Lung microvascular endothelial cell (primary cell): Measurements from ENCODE around the gene NPFFR1. TPM values are rescaled to one million over a fixed set of nuclear protein-coding genes. Genes with fewer than 3 reads are reported as not detected.

Experiments used
- DNase-seq, 2 donors: peaks; one replicate each; pipeline versions ENCODE4 v3.0.0 to v3.0.0-alpha.2; 2010; ENCODE audit warnings: low read depth in 2 of 2
- total RNA-seq: library from RNA; depleted of rRNA; stranded (reverse); fragments of >200 nt; gene quantifications from 2 replicates; pipeline ENCODE4 v1.2.1, GENCODE V29; 2014

The NPFFR1 gene, protein sequence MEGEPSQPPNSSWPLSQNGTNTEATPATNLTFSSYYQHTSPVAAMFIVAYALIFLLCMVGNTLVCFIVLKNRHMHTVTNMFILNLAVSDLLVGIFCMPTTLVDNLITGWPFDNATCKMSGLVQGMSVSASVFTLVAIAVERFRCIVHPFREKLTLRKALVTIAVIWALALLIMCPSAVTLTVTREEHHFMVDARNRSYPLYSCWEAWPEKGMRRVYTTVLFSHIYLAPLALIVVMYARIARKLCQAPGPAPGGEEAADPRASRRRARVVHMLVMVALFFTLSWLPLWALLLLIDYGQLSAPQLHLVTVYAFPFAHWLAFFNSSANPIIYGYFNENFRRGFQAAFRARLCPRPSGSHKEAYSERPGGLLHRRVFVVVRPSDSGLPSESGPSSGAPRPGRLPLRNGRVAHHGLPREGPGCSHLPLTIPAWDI
- total RNA-seq: not detected in 2 replicates

DNA sequence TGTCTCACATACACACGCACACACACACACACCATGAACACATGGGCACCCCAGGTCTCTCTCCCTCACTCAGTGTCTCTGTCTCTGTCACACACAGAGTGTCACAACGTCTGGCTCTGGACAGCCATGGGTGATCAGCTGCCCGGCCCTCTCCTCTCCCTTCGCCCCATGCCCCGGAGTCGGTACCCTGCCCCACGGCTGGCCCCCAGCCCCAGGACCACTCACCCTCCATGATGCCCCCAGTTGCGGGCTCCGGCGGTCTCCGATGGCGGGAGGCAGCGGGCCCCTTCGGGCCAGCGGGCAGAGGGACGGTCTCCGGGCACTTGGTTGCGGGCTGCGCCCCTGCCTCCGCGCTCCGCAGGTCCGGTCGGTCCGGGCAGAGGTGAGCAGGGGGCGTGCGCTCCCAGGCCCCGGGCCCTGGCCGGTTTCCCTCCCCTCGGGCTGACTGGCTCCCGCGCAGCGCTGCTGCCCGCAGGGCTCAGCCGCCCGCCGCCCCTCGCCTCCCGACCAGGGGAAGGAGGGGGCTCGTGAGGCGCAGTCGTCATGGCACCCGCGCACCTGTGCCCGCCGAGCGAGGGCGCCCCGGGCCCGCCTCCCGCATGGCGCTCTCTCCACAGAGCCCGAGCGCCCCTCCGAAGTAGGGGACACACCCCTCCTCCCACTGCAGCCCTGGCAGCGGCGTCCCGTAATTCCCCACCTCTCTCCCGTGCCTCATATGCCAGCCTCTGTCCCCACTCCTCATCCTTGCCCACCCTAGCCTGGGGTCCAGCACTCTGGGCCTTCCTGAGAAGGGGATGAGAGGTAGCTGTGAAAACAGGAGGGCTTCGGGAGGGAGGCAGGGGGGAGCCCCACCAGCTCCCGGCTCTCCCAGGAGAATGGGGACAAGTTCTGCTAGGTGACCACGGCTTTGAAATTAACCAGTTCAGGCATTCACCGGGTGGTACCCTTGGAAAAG lies at the start of gene NPFFR1:
Gene NPFFR1, minus strand, starts transcription at position 560 of the 955 bp plus-strand sequence. Its CDS starts 328 bp downstream, at position 232.
- DNase-seq: no peak

DNA sequence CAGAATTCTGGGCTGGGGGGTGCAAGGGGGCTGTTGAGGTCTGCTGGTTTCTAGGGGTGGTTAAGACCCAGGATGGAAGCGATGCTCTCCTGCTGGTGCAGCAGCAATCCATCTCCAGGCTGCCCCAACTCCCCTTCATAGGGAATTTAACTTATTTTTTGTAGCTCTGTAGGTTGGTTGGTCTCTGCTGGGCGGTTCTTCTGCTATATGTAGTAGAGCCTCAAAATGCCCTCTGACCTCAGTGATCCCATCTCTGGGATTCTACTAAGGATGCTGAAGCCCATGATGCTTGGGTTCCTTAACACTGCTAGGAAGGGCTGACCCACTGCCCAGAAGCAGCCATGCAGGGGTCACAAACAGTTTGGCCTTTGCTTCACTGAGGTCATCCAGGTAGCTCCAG lies 49.5 kb upstream of the NPFFR1 start:
- no peak for DNase-seq

DNA sequence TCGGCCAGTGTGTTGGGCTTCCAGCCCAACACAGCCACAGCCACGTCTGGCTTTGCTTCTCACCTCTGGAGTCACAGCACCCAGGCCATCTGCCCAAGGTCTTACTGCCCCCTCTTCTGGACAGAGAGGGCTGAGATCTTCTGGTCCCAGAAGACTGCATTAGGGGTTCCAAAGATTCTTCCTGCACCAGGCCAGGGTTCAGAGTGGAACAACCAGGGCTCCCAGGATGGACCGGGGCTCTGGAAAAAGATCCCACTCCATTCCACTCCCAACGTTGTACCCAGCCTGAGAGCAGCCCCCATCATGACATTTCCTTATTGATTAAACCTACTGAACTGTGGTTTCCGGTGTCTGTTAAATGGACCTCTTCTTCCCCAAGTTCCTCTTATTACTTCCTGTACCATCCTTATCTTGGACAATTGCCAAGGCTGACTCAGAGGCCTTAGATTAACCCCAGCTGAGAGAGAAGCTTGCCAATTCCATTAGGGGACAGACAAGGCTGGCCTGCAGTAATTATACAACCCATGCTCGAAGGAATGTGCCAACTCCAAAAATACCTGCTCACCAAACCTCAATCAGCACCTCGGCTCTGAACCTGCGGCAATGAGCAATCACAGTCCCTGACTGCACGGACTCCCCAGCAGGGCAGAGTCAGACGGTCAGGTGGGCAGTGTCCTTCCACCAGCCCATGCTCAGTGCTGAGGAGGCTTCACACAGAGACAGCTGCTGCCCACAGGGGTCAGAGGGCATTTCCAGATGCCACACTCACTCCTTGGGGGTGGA lies 47.9 kb upstream of the NPFFR1 start:
- peak; percentile 92 to 94 for DNase-seq

DNA sequence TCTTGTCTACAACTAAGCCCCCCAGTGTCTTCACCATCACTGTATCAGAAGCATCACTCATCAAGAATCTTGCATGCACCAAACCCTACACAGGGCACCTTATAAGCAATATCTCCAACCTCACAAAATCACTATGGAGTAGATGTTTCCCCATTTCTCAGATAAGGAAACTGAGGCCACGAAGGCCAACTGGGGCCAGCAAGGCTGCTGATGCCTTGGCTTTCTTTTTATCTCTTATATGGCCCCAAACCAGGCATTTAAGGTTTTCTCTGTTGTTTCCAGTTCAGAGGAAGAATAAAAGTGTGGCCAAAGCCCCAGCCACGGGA lies 47.3 kb upstream of the NPFFR1 start:
- DNase-seq: no peak

DNA sequence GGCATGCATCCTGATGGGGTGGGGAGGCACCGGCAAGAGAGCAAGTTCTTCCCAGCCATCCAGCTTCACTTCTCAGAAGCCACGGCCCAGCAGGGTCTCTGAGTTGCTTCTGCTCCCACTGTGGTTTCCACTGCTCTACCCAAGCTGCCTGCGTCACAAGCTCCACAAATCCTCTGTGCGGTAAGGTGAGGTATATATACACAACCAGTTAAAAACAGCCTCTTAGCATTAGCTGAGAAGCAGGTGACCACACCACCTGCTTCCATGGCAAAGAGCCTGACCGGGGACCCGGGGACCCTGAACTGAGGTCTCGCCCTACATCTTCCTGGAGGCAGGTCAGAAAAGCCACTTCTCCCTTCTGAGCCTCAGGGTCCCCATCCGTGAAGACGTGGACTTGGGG lies 46.9 kb upstream of the NPFFR1 start:
- no peak for DNase-seq

DNA sequence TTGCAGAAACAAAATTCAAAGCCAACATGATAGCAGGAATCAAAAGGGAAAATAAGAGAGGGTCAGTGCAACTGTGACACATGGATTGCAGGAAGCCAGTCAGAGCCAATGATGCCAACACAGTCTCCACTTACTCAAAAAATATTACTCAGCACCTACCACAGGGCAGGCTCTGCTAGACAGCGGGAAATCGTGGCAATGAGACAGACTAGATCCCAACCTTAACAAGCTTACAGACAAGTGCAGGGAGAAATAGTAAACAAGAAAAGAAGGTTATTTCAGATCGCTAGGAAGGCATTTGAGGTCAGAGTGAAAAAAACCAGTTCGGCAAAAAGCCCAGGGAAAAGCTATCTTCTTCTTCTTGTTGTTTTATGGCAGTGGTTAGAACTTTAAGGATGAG lies 45.2 kb upstream of the NPFFR1 start:
- DNase-seq: no peak

DNA sequence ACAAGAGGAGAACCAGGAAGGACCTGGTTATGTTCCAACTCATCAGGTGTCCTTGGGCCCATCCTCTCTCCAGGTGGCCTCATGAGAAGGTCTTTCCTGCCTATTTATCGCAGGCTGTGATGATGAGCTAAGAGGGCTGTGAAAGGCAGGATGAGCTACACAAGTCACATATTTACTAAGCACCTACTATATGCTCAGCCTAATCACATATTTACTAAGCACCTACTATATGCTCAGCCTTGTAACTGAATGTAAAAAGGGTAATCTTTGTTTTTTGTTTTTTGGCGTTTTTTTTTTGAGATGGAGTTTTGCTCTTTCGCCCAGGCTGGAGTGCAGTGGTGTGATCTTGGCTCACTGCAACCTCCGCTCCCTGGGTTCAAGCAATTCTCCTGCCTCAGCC lies 44.2 kb upstream of the NPFFR1 start:
- DNase-seq: no peak

DNA sequence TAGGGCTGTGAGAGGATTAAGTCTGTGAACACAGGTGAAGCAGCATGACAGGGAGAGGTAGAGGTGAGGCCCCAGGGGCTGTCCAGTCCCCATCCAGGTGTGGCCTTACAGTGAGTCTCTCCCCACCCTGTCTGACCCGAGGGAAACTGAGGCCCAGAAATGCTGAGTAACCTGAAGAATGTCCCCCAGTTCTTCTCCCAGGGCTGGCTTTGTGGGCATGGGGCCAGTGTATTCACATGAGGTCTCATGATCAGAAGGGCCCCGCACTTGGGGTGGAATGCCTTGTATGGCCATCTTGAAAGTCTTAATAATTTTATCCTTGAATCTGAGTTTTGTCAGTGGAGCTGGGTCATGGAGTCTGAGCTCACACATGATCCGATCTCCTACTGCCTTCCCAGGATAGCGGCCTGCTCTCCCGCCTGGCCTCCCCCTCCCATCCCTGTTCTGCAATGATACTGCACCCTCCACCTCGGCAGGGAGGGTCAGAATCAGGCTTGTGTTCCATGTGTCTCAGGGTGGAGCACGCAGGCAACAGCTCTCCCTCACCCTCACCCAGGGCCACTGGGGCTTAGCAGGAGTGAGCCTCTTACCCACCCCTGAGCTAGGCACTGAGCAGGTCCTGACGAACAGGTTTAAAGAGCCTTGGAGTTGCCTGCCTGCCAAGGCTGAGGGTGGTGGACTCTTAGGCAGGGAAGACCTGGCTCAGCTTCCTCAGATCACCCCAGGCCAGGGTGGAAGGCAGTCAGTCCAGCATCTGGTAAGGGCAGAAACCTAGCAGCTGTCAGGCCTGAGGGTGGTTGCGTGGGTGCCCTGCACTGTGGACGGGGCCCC lies 41.4 kb upstream of the NPFFR1 start:
- DNase-seq: no peak

DNA sequence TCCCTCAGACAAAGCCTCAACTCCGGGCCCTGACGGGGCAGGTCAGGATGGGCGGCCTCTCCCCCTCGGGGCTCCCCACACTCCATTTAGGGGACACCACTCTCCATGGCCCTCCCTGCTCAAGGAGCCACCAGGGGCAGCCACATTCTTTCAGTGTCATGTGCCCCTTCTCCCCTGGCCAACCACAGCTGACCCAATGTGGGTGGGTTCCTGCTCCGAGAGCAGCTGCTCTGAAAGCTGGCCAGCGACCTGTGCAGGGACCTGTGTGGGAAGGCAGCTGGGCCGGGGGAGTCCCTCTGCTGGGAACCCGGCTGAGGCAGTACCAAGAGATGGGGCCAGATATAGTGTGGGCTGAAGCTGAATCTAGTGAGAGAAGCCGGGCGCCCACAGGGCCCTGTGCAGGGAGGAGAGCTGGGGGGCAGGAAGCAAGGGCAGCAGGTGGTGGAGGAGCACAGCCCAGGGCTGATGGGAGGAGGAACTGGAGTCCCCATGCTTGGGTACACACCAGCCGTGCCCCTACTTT lies 40.6 kb upstream of the NPFFR1 start:
- DNase-seq: no peak

DNA sequence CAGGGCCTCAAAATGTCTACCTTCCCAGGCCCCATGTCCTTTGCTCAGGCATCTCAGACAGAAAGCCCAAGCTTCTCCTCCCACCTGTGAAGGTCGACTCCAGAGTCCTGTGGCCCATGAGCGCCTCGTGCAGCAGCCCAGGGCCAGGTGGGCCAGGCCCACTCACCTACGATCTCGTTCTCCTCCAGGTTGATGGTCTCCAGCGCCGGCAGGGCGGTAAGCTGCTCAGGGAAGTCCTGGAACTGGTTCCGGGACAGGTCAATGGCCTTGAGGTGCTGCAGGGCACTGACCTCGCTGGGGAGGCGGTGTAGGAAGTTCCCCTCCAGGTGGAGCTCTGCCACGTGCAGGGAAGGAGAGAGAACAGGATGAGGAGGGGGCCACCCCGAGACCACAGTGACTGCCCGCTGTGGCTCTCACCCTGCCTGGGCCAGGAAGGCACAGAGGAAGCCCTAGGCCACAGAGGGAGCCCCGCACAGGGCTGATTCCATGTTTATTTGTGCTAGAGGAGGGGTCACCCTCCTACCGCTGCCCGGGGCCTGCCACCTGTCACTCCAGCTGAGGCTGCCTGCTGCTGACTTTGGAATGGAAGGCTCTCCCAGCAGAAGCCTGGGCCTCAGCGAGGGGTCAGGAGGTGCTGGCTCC lies 40.0 kb upstream of the NPFFR1 start:
- no peak for DNase-seq

DNA sequence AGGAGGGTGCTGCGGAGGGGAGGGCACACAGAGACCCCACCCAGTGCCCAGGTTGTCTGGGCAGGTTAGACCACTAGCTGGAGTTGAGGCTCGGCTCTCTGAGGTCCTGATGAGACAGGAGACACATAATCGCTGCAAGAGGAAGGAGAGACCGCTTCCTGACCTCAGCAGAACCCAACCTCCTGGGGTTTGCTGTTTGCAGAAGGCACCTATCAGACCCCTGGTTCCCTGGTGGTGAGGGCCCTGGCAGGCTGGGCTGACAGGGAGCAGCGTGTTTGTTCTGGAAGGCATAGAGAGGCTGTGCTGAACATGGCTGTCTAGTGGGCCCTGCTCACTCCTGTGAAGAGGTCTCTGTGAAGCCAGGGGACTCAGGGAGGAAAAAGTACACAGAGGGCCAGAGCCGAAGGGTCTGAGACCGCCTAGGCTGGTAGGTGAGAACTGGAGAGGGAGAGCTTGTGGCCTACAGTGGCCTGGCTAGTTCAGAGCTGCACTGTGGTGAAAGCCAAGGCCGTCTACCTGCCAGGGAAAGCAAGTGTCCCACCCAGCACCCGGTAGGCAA lies 39.4 kb upstream of the NPFFR1 start:
- no peak for DNase-seq

DNA sequence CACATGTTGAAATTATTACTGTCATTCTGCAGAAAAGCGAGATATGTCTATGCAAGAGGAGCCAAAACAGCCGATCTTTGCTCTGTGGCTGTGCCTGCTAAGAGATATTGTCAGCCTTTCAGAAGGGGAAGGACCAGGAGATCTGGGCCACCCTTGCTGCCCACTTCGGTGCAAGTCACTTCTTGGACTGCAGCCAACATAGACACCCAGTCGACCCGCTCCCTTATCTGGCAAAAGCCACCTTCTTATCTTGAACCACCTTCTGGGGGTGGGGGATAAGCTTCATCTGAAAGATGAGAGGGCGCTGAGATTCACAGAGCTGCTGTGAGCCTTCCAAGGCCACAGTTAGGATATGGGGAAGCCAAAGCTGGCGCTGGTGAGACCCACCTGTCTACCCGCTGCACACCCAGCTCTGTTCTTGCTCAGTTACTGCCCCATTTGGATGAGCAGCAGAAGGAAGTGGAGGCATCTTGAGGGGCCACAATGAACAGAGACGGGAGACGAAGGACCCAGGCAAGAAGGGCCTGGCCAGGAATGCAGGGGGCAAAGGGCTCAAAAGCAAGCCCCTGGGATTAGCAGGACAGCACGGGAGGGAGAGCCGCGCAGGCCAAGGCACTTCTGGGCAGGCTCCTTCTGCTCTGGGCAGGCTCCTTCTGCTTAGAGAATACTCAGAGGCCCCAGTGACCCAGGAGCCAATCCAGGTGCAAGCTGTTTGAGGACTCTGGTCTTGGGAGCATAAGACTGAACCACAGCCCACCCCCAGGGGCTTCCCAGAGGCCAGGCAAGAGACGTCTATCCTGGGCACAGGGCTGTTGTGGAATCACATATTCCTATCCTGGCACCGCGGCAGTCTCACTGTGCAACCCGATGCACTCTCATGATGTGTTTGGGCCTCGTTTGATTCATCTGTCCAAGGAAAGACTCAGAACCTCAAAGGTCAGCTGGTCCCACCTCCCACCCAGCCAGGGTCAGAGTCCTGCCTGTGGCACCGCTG lies 38.4 kb upstream of the NPFFR1 start:
- DNase-seq: no peak

DNA sequence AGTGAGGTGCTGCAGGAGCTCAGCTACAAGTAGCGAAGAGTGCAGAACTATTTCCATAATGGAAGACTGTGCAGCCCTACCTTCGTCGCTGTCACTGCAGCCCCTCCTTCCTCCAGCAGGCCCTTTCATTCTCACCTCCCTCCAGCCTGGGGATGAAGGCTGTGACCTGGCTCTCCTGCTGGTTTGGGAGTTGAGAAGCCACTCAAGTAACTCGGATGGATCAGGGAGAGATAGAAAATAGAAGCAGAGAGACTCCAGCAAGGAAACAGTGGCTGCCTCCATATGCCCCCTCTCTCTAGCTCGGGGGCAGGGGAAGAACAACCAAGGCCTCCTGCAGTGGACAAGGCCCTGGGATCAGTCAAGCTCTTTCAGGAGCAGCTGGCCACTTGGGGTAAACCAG lies 37.4 kb upstream of the NPFFR1 start:
- no peak for DNase-seq

DNA sequence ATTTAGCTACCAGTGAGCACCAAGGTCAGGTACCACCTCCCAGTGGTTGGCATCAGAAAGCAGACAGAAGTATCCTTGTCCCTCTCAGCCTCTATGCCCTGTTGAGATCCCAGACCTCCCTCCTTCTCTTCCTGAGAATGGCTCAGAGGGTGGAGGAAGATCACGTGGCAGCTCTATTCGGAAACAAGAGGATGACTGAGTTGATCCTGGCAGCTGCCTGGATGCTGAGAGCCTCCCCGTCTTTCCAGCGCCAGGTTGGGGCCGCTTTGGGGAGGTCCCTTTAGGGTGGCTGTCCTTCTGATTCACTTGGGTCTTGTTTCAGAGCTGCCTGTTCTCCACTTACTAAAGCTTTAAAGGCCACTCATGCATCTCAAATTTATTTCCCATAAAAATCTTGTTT lies 36.9 kb upstream of the NPFFR1 start:
- DNase-seq: no peak

DNA sequence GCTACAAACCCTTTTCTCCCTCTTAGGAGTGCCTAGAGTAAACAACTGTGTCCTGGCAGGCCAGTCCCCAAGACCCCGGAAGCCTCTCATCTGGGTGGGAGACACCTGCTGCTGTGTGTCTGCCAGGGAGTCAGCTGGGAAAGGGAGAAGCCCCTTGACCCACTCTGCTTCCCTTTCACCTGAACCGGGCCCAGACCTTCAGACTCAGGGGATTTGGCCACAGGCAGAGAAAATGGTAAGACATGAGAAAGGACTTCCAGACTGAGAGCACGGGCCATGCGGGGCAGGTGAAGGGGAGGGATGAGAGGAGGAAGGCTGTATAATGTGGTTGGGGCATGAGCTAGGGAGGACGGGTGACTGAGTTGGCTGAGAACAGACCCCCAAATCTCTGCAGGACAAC lies 36.0 kb upstream of the NPFFR1 start:
- DNase-seq: no peak

DNA sequence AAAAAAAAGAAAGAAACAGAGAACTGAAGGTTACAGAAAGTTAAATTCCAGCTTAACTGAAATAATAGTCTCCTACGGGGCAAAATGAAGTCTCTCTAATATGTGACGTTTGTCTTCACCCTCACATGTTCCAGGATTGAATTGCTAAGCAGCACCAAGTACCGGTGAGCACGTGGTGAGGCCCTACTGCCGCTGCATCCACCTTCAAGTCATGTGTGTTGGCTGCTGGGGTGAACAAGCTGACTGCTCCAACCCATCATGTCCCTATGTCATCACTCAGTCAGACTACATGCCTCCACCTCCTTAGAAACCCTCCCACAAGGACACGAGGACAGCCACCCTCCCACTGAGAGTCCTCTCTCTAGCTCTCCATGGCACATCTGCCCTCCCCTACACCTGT lies 35.4 kb upstream of the NPFFR1 start:
- no peak for DNase-seq

DNA sequence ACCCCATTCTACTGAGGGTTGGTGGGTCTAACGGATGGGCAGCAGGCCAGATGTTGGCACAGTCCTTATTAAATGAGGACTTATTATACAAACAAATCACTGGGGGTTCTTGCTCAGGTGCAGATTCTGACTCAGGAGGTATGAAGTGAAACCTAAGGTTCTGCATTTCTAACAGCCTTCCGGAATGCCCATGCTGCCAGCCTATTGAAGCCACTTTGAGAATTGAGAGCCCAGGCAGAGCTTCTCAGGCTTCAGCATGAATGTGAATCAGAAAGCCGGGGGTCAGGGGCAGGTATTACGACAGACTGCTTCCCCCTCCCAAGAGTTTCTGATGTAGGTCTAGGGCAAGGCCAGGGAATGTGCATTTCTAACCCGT lies 34.1 kb upstream of the NPFFR1 start:
- no peak for DNase-seq

DNA sequence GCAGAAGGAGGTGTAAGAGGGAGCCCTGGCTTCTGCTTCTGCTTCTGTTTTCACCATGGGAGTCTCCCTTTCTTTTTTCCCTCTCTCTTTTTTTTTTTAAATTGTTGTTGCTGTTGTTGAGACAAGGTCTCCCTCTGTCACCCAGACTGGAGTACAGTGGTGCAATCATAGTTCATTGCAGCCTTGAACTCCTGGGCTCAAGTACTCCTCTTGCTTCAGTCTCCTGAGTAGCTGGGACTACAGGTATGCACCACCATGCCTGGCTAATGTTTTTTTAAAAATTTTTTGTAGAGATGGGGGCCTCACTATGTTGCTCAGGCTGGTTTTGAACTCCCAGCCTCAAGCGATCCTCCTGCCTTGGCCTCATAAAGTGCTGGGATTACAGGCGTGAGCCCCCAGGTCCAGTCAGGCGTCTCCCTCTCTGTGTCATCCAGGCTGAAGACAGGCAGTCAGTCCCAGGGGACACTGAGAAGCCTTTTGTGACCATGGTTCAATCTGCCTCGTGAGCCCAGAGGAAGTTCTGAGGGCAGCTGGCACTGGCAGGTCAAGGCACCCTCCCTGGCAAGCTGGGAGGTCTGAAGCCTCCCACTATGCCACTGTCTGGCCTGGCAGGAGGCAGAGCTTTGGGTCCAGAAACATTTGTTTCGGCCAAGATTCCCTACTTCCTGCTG lies 33.6 kb upstream of the NPFFR1 start:
- no peak for DNase-seq
